Osteoblast (primary cell): ENCODE measurements around the gene MTCL3.

Source experiments
- DNase-seq: peaks from one replicate; pipeline ENCODE4 v3.0.0; 2011; ENCODE audit warnings: low spot score, mixed read lengths; ENCODE audit not compliant: insufficient read length; ENCODE audit errors: missing footprints
- H2AFZ ChIP-seq: 2 replicates; pipeline ENCODE4 v1.6.0; 2011; ENCODE audit warnings: mild to moderate bottlenecking, low read length
- H3K27ac ChIP-seq: 2 replicates; pipeline ENCODE4 v1.5.1; 2011; ENCODE audit warnings: mild to moderate bottlenecking, low read depth, low read length, moderate library complexity
- H3K27me3 ChIP-seq: 2 replicates; pipeline ENCODE4 v1.6.0; 2012; ENCODE audit warnings: mild to moderate bottlenecking, control low read depth, inconsistent platforms, low read length, moderate library complexity; ENCODE audit not compliant: insufficient read depth
- H3K36me3 ChIP-seq: 2 replicates; pipeline ENCODE4 v1.5.1; 2011; ENCODE audit warnings: mild to moderate bottlenecking, low read length, control low read depth, moderate library complexity; ENCODE audit not compliant: insufficient read depth
- H3K4me1 ChIP-seq: 2 replicates; pipeline ENCODE4 v1.5.1; 2011; ENCODE audit warnings: mild to moderate bottlenecking, low read length, control low read depth, moderate library complexity; ENCODE audit not compliant: insufficient read depth
- H3K4me2 ChIP-seq: 2 replicates; pipeline ENCODE4 v1.6.0; 2011; ENCODE audit warnings: mild to moderate bottlenecking, low read length; ENCODE audit not compliant: insufficient read depth
- H3K4me3 ChIP-seq: fragments of 200-600 bp; sonication (generic); 3 replicates; pipeline ENCODE4 v1.5.1; 2012; ENCODE audit warnings: mild to moderate bottlenecking, low read length, inconsistent platforms; ENCODE audit not compliant: insufficient read depth
- H3K79me2 ChIP-seq: 2 replicates; pipeline ENCODE4 v1.6.0; 2012; ENCODE audit warnings: mild to moderate bottlenecking, low read length, control low read depth, inconsistent platforms; ENCODE audit not compliant: insufficient read depth
- H3K9me3 ChIP-seq: 2 replicates; pipeline ENCODE4 v1.5.1; 2011; ENCODE audit warnings: low read depth, low read length, control low read depth
- H4K20me1 ChIP-seq: 2 replicates; pipeline ENCODE4 v1.6.0; 2012; ENCODE audit warnings: mild to moderate bottlenecking, low read length, control low read depth; ENCODE audit not compliant: insufficient read depth
- CTCF ChIP-seq: IDR thresholded peaks from 2 replicates; pipeline ENCODE4 v1.5.1; 2011; ENCODE audit warnings: mild to moderate bottlenecking, low read depth, low read length, moderate library complexity; ENCODE audit errors: extremely low read depth

The MTCL3 gene

GRCh38 chr6:127457456-127458064 lies 61.6 kb downstream of the MTCL3 start:
- Histone ChIP-seq H3K36me3 (no peaks in the 10 kb centered on the region), H3K4me3 (no peak overlapping the region), H4K20me1 (no peaks in the 10 kb centered on the region), H3K4me2 (peak overlapping the region; percentile 24), H3K9me3 (no peaks in the 10 kb centered on the region), H3K79me2 (no peaks in the 10 kb centered on the region), H3K27ac (no peak overlapping the region), H2AFZ (no peak overlapping the region), H3K27me3 (no peaks in the 10 kb centered on the region), H3K4me1 (peaks cover 24% of the 10 kb centered on the region)
- TF ChIP-seq CTCF, result no peak
- no peak for DNase-seq

GRCh38 chr6:127456465-127456864 lies 62.7 kb downstream of the MTCL3 start:
- TF ChIP-seq CTCF, result no peak
- no peaks in the 10 kb centered on the region for H3K27me3 ChIP-seq
- H2AFZ ChIP-seq, result no peak overlapping the region
- DNase-seq, result no peak
- no peaks in the 10 kb centered on the region for H3K36me3 ChIP-seq
- H3K27ac ChIP-seq, result no peak overlapping the region
- no peaks in the 10 kb centered on the region for H3K79me2 ChIP-seq
- peaks cover 24% of the 10 kb centered on the region for H3K4me1 ChIP-seq
- H3K4me2 ChIP-seq, result no peak overlapping the region
- no peak overlapping the region for H3K4me3 ChIP-seq
- H4K20me1 ChIP-seq, result no peaks in the 10 kb centered on the region
- no peaks in the 10 kb centered on the region for H3K9me3 ChIP-seq

GRCh38 chr6:127453845-127454619 lies 65.1 kb downstream of the MTCL3 start:
- Histone ChIP-seq H3K4me1 (peaks cover 19% of the 10 kb centered on the region), H2AFZ (no peak overlapping the region), H3K27me3 (no peaks in the 10 kb centered on the region), H3K4me3 (no peak overlapping the region), H3K36me3 (no peaks in the 10 kb centered on the region), H3K79me2 (no peaks in the 10 kb centered on the region), H3K9me3 (no peaks in the 10 kb centered on the region), H3K4me2 (no peak overlapping the region), H3K27ac (no peak overlapping the region), H4K20me1 (no peaks in the 10 kb centered on the region)
- TF ChIP-seq CTCF, result no peak
- no peak for DNase-seq

GRCh38 chr6:127452803-127453202 lies 66.3 kb downstream of the MTCL3 start:
- no peaks in the 10 kb centered on the region for H3K27me3 ChIP-seq
- H3K9me3 ChIP-seq, result no peaks in the 10 kb centered on the region
- no peak overlapping the region for H3K27ac ChIP-seq
- H2AFZ ChIP-seq, result no peak overlapping the region
- H4K20me1 ChIP-seq, result no peaks in the 10 kb centered on the region
- no peaks in the 10 kb centered on the region for H3K79me2 ChIP-seq
- no peak for DNase-seq
- H3K36me3 ChIP-seq, result no peaks in the 10 kb centered on the region
- peaks cover 7% of the 10 kb centered on the region for H3K4me1 ChIP-seq
- TF ChIP-seq CTCF, result no peak
- no peak overlapping the region for H3K4me2 ChIP-seq
- H3K4me3 ChIP-seq, result no peak overlapping the region
